Hematopoietic multipotent progenitor cell treated with erythropoietin and hydrocortisone succinate and interleukin-3 and kit ligand, for 8 days (in vitro differentiated cells): Measurements from ENCODE around the gene XRN2.

Experiments used
- DNase-seq: peaks from one replicate; pipeline ENCODE4 v3.0.0-alpha.2; 2015

XRN2 gene

DNA sequence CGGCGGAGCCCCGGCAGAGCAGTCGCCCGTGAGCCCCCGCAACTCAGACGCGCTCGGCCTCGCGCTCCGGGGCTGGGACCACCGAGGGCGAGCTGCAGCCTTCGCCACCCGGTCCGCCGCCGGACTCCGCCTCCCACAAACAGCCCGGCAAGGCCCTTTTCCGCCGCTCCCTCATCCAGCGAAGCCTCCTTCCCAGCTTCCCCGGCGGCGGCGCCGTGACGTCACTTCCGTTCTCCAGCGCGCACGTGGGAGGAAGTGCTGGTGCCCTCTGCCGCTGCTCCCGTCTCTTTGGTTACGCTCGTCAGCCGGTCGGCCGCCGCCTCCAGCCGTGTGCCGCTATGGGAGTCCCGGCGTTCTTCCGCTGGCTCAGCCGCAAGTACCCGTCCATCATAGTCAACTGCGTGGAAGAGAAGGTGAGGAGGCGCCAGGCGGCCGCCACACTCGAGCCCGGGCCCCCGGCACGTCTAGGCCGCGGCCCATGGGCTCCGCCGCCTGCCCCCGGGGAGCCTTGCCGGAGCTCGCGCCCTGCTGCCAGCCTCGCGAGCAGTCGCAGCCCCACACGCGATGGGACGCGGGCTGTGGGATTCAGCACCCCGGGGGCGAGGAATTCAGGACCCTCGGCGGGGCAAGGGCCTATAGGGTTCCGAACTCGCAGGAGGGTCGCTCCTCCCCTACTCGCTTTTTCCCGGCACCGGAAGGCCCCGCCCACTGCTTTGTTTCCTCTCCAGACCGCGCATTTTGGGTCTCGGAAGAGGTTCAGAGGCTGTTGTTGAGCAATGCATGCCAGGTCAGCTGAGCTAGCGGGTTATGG lies at the start of gene XRN2:
TSS of gene XRN2 (plus strand) at position 271 of the 811 bp plus-strand sequence. CDS start at position 339, 68 bp downstream.
- peak; percentile 95 for DNase-seq

DNA sequence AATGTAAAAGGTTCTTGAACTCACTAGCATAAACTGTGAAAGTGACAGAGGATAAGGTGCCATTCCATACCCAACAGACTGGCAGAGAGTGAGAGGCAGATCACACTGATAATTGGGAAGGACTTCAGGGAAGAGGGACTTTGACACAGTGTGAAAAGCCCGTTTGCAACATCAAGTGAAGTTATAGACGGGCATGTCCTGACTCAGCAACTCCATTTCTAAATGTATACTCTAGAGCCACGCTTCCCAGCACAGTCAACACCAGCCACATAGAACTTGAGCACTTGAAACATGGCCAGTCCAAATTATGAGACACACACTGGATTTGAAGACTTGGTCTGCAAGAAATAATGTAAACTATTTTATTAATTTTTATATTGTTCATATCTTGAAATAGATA lies 45.9 kb upstream of the XRN2 start:
- DNase-seq: no peak

GRCh38 chr20:21258411-21258810 lies 44.7 kb upstream of the XRN2 start:
- DNase-seq: no peak

DNA sequence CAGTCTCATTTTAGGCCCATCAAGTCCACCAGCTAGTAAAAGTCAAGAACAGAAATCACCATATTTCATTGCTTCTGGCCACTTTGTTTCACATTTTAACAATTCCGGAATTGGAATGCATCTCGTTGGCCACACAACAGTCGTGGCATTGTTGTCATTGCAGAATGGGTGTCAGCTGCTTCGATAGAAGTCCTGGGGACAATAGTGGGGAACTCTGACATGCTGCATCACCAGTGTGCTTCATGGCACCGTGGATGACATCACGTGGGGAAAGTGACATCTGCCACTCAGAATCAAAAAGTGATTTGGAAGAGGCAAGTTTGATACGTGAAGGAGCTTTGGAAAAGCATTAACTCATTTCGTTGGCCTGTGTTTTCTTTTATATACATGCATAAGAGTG lies 43.8 kb upstream of the XRN2 start:
- no peak for DNase-seq

DNA sequence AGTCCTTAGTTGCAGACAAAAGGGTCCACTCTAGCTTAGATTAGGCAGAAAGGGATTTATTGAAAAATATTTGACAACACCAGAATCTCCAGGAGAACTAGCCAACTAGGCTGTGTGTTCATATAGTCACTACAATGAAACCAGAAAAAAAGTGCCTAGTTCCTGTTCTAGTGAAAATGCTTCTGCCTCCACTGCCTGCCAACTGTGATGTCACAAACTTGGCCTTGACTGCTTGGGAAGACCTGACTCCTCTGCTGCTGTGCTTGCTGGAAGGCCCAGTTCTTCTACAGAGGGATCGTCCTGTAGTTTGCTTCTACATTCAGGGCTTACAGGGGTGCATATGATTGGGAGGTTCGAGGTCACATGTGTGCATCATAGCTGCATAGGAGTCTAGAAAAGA lies 40.3 kb upstream of the XRN2 start:
- DNase-seq: no peak

DNA sequence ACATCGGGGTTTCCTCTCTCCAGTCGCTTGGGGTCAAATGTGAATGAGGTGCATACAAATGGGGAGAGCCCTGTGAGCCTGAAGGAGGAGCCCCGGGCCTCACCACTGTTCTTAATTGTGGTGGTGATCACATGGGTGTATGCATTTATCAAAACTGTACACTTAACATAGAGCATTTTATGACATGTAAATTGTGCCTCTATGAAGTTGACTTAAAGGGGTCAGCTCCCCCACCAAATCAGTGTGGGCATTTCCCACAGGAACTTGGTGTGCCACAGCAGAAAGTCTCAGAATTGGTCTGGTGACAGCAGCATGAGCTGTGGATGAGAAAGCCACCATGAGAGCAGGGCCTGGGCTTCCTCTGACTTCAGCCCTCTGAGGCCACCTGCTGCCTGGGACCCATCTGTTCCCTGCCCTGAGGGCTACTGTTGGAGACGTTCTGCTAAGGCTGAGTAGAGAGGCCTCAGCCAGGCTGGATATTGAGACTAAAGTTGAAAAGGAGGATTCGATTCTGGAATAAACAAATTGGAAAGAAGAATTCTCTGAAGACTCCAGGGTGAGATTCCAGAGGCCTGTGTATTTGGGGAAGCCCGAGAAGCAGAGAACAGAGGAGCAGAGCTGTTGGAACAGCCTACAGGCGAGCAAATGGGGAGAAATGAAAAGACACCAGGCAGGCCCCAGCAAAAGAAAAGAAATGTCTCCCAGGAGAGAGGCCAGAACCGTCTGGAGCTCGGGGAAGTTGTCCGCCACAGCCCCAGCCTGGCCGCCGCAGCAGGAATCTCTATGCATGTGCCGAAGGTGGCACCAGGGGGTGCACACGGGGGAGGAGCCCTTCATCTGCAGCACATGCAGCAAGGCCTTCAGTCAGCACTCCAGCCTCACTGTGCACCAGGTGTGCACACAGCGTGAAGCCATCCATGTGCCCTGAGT lies 37.6 kb upstream of the XRN2 start:
- no peak for DNase-seq

DNA sequence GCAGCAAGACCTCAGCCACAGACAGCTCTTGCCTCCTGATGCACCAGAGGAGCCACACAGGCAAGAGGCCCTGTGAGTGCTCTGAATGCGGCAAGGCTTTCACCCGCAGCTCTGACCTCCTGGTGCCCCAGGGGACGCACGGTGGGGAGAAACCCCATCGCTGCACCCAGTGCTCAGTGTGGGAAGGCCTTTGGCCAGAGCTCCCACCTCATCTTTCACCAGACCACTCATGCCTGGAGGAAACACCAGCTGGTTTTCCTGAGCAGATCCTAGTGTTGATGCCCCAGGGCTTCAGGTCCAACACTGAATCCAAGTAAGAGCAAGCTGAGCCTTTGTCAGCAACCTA lies 37.0 kb upstream of the XRN2 start:
- no peak for DNase-seq

DNA sequence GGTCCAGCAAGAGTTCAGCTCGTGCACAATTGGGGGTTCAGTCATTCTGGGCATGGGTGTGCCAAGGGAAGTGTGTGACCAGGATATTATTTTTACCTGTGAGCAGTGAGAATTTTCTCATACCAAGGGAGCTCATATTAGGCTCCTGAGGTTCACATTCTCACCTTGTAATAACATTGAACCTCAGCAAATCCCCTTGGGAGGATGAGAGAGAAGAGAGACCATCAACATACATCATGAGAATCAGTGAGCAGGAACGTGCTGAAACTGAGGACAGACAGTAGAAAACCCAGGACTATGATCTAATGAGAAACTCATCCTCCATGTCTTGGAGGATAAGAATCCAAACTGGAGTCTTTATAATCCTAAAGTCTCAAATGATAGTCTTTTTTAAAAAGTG lies 33.4 kb upstream of the XRN2 start:
- DNase-seq: no peak

DNA sequence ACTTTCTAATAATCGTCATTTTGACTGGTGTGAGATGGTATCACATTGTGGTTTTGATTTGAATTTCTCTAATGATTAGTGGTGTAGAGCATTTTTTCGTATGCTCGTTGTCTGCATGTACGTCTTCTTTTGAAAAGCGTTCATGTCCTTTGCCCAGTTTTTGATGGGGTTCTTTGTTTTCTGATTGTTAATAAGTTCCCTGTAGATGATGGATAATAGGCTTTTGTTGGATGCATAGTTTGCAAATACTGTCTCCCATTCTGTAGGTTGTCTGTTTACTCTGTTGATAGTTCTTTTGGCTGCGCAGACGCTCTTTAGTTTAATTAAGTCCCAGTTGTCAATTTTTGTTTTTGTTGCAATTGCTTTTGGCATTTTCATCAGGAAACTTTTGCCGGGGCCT lies 32.3 kb upstream of the XRN2 start:
- DNase-seq: no peak

DNA sequence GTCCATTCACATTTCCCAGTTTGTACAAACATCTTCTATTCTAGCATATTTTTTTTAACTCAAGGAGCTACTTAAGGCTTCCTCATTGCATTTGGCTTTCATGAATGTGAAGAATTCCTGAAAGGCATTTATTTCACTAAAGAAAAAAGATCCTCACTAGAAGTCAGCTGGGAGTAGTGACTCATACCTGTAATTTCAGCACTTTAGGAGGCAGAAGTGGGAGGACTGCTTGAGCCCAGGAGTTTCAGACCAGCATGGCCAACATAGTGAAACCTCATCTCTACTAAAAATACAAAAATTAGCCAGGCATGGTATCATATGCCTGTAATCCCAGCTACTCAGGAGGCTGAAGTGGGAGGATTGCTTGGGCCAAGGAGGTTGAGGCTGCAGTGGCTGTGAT lies 30.9 kb upstream of the XRN2 start:
- DNase-seq: no peak

DNA sequence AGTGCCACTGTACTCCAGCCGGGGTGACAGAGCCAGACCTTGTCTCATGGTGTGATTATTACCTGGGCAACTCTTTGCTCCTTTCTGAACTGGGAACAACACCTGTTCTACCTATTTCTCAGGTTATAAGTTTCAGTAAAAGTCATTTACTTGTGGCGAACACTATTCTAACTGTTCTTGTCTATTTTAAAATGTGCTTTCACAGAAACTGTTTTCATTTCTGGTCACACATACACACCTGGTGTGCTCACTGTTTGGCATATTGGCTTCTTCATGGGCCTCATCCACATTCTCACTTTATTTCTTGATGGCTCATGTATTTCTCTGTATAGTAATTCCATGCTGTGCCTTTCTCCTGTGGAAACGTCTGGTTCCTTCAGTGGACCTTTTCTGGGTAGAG lies 30.5 kb upstream of the XRN2 start:
- DNase-seq: no peak

- DNase-seq: no peak
Measured at GRCh38 chr20:21273755-21274386, 29.3 kb upstream of the XRN2 start.

DNA sequence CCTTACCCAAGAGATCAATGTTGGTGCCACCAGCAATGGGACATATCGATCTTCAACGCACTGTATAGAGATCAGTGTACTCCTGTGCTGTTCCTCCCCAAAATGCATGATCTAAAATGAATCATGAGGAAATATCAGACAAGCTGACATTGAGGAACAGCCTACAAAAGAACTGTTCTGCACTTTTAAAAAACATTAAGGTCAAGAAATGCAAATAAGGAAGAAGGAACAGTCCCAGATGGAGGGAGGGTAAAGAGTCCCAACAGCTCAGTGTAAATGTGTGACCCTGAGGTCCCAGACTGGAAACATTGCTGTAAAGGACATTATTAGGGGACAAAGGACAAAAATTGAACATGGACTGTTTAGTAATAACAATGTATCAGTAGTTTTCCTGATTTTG lies 24.3 kb upstream of the XRN2 start:
- DNase-seq: no peak

DNA sequence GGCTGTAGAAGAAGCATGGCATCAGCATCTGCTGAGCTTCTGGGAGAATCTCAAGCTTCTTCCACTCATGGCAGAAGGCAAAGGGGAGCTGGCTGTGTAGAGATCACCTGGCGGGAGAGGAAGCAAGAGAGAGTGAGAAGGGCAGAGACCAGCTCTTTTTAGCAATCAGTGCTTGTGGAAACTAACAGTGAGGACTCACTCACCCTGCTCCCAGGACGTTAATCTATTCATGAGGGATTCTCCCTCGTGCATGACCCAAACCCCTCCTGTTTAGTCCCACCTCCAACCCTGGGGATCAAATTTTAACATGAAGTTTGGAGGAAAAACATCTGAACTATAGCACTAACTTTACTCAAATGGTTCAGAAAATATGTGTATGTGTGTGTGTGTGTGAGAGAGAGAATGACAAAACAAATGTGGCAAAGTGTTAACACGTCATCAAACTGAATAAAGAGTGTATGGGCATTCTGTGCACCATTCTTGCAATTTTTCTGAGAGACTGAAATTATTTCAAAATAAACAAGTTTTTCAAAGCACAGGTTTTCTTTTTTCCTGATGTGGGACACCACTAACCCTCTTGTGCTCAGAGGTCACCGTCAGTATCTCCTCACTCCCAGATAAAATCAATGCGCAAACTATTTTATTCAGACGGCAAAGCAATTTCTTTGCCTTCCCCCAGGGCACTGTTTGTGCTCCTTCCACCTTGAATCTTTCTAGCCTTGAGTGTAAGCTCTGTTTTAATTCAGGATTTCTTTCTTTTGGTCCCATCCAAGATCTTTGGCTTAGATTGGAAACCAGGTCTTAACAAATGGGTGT lies 23.2 kb upstream of the XRN2 start:
- DNase-seq: no peak

DNA sequence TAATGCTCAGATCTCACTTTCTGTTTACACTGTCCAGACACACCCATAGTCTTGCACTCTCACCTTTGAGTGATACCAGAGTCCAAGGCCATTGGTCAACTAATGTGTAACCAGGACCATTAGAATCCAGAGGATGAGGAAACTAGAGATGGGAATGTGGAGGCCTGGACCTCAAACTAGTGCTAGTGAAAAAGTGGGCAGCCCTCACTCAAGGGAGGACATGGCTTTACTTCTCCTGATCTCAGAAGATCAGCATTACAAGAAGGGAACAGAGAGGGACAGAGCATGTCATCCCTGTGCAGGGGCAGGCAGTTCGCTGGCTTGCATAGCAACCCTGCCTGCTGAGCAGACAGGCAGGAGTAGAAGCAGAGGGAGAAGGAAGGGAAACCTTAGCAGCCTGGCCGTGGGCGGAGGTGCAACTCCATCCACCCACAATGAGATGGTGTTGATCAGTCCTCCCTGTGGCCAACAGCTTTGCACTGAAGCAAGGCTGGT lies 22.6 kb upstream of the XRN2 start:
- DNase-seq: no peak

- no peak for DNase-seq
Measured at GRCh38 chr20:21286775-21287174, 16.4 kb upstream of the XRN2 start.

GRCh38 chr20:21288587-21289370 lies 14.4 kb upstream of the XRN2 start:
- no peak for DNase-seq

DNA sequence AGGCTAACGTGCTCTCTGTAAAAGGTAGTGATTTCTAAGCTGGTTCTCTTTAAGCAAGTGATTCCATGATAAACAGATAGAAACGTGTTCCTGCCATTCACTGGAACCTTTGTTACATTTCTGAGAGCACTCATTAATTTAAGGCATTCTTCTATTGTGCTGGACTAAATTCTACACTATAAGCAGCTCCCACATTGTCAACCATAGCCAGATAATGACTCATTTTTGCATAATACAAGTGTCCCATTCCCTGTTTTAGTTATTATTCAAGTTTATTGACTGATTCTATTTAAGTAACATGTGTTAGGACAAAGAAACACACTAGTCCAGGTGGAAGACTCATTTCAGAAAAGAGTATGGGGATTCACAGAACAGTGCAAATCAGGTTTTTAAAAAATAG lies 13.5 kb upstream of the XRN2 start:
- DNase-seq: no peak

DNA sequence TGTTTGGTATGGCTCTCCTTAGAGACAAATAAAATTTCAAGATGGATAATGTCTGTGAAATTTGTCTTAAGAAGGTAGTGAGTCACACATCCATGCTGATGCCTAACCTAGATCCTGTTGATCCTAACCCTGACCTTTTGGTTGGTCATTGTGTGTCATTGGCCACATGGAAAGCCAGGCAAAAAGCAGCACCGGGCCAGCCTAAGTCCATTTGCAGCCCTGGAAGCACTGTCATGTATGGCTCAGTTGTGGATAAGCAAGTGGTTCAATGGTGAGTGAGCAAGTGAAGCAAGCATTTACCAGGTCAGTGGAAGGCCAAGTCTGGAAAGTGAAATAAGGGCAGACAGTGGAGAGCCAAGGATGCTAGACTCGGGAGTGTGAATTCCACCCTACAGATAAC lies 12.1 kb upstream of the XRN2 start:
- DNase-seq: no peak

DNA sequence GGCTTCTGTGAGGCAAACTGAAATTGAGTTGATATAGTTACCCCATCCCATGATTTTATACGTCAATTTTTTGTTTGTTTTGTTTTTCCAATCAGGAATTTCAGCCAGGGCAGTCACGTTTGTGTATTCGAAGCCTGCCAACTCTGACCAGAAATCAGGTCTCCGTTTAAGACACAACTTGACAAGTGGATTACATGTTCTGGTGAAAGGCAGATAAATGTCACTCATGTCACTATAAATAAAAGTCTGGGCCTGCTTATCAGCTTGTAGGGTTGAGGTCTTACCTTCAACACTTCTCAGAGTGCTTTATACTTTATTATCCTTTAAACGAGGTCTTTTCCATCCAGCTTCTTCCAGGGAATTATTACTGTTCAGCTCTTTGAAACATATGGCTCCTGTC lies 8.4 kb upstream of the XRN2 start:
- no peak for DNase-seq

DNA sequence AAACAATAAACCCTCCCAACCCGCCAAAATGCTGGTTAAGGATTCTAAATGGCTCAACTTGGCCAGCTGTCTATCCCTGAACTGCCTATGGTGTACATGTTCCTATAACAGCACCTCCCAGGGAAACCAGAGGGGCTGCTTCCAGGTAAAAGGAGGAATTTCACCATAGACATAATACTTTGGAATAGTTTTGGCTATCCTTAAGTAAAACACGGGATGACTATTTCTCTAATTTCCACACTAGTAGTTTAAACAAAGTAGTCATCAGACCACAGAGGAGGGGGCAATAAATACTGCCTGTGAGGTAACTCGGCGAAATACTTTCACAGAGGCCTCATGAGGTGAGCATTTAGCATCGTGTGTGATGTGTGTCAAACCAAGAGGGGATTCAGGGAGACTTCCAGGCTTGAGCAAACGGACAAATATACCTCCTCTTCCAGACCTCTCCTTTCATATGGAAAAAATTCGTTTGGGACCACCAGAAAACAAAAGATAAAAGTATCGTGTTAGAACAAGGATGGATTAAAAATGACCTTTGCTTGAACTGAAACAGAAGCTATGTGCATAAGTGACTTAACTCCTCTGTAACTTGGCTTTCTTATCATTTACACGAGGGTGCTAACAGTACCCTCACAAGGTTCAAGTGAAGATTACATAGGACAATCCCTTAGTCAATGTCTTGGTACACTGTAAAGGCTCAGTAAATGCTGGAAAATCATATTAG lies 1.0 kb upstream of the XRN2 start:
- DNase-seq: peak; percentile 37
